Endometrial microvascular endothelial cells (primary cell): ENCODE measurements around the gene GJA3. TPM values are rescaled to one million over a fixed set of nuclear protein-coding genes. Genes with fewer than 3 reads are reported as not detected.

Experiments
- in situ Hi-C: cut with HindIII; loops from 2 replicates; pipeline ENCODE4 v1.10.0; 2017; ENCODE audit warnings: low sequenced_read_pairs, low pct_unique_long_range_greater_than_20kb; ENCODE audit errors: inconsistent ontology term
- total RNA-seq: library from RNA; depleted of rRNA; stranded (reverse); fragments of >200 nt; gene quantifications from one replicate; pipeline ENCODE4 v1.2.3, GENCODE V29; 2015; ENCODE audit errors: inconsistent ontology term

The GJA3 gene
- total RNA-seq, 1 donor from 2014 or later: not detected

DNA sequence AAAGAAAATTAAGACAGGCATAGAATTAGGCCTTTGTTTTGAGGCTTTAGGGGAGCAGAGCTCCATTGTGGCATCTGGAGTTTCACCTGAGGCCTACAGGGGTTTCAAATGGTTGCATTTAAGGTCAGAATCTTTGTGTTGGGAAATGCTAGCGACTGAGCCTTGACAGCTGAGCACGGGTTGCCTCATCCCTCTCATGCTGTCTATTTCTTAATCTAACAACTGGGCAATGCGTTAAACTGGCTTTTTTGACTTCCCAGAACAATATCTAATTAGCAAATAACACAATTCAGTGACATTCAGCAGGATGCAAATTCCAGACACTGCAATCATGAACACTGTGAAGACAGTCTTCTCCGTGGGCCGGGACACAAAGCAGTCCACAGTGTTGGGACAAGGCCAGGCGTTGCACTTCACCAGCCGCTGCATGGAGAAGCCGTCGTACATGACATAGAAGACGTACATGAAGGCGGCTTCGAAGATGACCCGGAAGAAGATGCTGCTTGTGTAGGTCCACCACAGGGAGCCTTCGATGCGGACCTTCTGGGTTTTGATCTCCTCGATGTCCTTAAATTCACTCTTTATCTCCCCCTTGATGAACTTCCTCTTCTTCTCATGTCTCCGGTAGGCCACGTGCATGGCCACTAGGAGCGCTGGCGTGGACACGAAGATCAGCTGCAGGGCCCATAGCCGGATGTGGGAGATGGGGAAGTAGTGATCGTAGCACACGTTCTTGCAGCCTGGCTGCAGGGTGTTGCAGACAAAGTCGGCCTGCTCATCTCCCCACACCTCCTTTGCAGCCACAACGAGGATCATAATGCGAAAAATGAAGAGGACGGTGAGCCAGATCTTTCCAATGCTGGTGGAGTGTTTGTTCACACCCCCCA is 28.1 kb upstream of the GJA3 start:
- in situ Hi-C loops: no loop called here

DNA sequence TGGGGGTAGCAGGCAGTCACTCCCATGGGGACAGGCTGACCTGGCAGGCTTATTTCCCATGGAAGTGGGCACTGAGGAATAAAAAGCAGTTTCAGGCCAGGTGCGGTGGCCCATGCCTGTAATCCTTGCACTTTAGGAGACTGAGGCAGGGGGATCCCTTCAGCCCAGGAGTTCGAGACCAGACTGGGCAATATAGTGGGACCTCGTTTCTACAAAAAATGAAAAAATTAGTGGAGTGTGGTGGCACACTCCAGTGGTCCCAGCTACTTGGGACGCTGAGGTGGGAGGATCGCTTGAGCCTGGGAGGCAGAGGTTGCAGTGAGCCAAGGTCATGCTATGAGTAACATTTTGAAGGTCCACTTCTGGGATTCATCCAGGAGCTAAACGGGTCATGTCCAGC is 25.9 kb upstream of the GJA3 start:
- in situ Hi-C loops: no loop called here

DNA sequence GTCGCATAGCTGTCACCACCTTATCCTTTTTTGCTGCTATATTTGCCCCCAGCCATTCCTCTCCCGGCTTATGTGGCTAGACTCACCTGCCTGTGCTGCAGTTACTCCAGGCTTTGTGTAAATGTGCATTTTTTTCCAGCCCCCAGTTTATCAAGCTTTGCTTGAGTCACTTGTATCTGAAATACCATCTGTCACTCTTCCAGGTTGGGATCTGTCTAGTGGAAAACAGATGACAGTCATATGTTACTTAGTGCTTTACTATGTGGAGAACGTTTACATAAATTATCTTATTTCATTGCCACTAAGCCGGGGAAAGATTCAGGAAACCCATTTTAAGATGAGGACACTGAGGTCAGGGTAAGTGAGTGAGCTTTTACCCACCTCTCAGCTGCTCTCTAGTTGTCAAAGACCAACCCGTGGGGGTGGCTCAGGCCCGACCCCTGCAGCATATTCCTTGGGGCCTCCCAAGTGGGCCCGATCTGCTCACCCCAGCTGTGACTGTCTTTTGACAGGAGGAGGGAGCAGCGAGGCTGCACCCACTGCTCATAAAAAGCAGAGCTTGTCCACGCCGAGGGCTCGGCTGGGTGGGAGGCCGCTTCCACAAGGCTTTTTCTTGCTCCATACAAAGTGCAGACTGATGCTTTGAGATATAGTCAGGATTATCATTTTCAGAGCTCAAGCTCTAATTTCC is 24.7 kb upstream of the GJA3 start:
- in situ Hi-C loops: no loop called here

GRCh38 chr13:20182231-20182846 is 21.5 kb upstream of the GJA3 start:
- in situ Hi-C loops: no loop called here

GRCh38 chr13:20181188-20181587 is 20.3 kb upstream of the GJA3 start:
- in situ Hi-C loops: no loop called here

GRCh38 chr13:20178156-20178555 is 17.3 kb upstream of the GJA3 start:
- in situ Hi-C loops: no loop called here

- in situ Hi-C loops: no loop called here
These were observed 16.4 kb upstream of the GJA3 start for GRCh38 chr13:20177049-20177831.

GRCh38 chr13:20175907-20176652 is 15.2 kb upstream of the GJA3 start:
- in situ Hi-C loops: no loop called here

- in situ Hi-C loops: no loop called here
These were observed 14.5 kb upstream of the GJA3 start for GRCh38 chr13:20175406-20175794.

DNA sequence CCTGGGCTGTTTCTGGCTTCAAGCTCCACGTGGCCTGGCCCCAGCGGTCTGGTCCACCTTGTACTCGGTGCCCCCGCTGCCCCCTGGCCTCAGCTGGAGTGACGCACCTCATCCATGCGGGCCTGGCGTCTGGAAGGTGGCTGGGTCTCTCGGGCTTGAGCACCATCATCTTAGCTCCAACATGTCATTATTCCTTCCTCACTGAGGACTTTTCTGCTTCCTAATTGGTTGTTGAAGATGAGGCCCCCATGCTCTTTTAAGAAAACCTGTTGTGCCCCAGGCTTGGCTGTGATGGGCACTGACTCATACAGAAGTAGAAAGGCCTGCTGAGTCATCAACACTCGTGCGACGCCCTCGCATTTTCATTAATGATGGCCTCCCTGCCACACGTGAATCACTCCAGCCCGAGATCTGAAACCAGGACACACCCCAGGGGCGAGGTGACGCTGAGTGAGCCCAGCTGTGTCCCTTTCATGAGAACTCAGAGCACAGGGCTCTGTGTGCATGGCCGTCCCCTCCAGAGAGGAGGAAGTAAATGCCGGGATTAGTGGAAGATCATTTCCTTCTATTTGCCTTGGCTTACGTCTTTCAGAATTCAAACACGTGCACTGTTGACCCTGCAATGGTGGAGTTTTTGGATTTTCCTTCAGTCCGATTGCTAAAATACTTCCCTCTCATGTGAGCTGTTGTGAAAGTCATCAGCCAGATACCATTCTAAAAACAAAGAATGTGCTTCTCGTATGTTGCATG is 14.0 kb upstream of the GJA3 start:
- in situ Hi-C loops: no loop called here

- in situ Hi-C loops: no loop called here
These were observed 12.4 kb upstream of the GJA3 start for GRCh38 chr13:20173116-20173746.

DNA sequence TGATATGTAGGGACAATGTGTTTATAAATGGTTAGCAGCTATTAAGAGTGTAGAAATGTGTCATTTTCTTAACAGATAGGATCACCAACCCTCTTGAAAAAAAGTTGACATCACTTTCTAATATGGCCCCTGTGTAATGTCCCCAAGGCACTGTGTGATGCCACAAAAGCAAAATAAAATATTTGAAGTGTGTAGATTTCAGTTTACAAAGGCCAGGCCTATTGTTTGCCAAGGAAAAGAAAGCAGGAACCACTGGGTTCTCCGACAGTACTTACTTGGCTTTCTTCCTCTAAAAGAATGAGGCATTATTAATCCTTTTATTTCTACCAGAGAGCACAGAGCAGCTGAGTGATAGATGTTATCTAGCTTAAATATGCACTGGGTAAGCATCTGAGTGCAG is 10.5 kb upstream of the GJA3 start:
- in situ Hi-C loops: no loop called here

GRCh38 chr13:20170921-20171320 is 10.1 kb upstream of the GJA3 start:
- in situ Hi-C loops: no loop called here

- in situ Hi-C loops: no loop called here
These were observed 7.5 kb upstream of the GJA3 start for GRCh38 chr13:20168396-20168795.

DNA sequence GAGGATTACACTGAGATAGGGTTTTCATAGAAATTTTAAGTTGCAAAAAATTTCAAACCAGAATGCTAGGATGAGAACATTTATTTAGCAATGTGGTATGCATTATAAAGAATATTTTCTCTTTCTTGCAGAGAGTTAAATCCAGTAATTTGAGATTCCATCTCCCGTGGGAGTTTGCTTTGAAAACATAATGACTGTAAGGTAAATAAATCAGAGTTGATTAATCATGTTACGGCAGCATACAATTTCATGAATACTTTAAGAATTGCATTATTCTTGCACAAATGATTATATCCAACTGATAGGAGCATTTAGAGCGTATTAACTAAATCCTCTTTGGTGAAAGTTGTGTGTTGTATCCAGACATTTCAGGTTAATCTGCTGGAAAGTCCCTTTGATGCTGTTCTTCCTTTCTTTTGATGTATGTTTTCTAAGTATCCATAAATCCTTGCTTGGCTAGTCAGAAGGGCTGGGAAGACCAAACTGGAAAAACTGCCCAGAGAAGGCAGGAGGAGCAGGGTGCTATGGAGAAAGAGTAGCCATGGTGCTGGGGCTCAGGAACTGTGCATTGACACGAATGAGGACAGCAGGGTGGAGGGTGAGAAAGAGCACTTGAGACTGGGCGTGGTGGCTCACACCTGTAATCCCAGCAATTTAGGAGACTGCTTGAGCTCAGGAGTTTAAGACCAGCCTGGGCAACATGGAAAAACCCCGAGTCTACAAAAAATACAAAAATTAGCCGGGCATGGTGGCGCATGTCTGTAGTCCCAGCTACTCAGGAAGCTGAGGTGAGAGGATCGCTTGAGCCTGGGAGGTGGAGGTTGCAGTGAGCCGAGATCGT is 4.8 kb upstream of the GJA3 start:
- in situ Hi-C loops: no loop called here

- in situ Hi-C loops: no loop called here
These were observed 1.1 kb upstream of the GJA3 start for GRCh38 chr13:20161951-20162300.
